ENCODE measurements around the gene WWP2. TPM values are rescaled to one million over a fixed set of nuclear protein-coding genes. Genes with fewer than 3 reads are reported as not detected.
"Not testable (repeated sequence)": the region's sequence is repeated elsewhere in the genome, so short reads cannot be mapped to it uniquely, and the experiment has no call there.

Gene WWP2
- polyA plus RNA-seq, 4 donors = 38.8 to 54.6 (median 45.8) TPM

- DNase-seq (ENCODE audit: low read depth in 4 of 4, low spot score in 2 of 4) = not testable (repeated sequence)
Measured at GRCh38 chr16:69791391-69791847, 29.3 kb downstream of the WWP2 start.

GRCh38 chr16:69793526-69793925 lies 31.4 kb downstream of the WWP2 start:
- DNase-seq (ENCODE audit: low read depth in 4 of 4, low spot score in 2 of 4) = no peak

DNA sequence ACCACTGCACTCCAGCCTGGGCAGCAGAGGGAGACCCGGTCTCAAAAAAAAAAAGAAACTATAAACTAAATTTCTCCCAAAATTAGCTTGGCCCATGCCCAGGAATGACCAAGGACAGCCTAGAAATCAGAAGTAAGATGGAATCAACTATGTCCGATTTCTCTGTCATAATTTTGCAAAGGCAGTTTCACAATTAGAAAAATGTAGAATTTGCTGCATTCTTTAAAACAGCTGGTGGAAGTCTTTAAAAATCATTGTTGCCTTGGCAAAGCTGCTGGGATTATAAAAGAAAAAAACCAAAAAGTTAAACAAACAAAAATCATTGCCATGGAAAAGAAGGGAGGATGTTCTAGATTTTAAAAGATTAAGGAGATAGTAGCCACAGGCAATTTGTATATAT lies 32.4 kb downstream of the WWP2 start:
- no peak for DNase-seq (ENCODE audit: low read depth in 4 of 4, low spot score in 2 of 4)

DNA sequence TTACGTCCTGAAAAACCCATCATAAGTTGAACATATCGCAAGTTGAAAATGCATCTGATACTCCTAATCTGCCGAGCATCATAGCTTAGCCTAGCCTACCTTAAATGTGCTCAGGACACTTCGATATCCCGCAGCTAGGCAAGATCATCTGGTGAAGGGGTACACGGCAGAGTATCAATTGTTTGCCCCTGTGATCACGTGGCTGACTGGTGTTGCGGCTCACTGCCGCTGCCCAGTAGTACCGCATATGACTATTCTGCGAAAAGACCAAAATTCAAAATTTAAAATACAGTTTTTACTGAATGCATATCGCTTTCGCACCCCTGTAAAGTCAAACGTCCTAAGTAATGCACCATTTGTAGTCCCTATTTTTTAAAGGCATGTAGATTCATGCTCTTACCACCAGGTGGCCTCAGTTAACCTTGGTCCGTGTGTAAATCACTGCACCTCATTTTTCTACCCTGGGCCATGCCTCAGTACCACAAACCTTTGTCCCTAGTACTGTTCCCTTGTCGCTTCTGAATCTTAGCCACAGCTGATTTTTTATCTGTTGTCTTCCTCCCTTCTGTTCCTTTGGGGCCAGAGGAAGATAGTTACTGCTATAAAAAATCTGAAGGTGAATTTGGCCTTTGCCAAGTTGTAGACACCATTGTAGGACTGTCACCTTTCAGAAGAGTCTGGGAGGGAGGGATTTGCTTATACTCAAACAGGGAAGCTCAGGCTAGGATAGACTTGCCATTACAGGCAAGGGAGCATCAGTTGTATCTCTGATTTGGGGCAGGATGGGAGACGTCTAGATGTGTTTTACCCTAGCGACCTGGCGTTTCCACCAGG lies 34.4 kb downstream of the WWP2 start:
- DNase-seq (ENCODE audit: low read depth in 4 of 4, low spot score in 2 of 4) = peak; percentile 34 to 72 (median 46)

- DNase-seq (ENCODE audit: low read depth in 4 of 4, low spot score in 2 of 4) = no peak
Measured at GRCh38 chr16:69798466-69798865, 36.3 kb downstream of the WWP2 start.

DNA sequence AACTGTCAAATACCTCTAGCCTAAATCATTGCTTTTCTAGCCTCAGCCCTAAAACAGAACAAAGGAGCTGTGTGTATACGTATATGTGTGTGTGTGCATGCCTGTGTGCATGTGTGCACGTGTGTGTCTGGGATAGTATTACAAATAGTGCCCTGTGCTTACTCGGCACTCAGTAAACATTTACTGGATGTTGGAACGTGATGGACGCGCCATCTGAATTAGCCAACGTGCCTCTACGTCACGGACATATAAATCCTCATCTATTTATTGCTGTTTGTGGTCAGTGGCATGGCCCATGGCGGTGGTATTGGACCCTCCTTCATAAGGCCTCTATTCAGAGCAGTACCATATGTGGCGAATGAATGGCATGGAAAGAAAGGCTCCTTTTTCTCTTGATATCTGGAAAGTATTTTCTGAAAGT lies 37.5 kb downstream of the WWP2 start:
- no peak for DNase-seq (ENCODE audit: low read depth in 4 of 4, low spot score in 2 of 4)

- DNase-seq (ENCODE audit: low read depth in 4 of 4, low spot score in 2 of 4) = no peak
Measured at GRCh38 chr16:69804297-69804696, 42.2 kb downstream of the WWP2 start.

- not testable (repeated sequence) for DNase-seq (ENCODE audit: low read depth in 4 of 4, low spot score in 2 of 4)
Measured at GRCh38 chr16:69806776-69807175, 44.6 kb downstream of the WWP2 start.

GRCh38 chr16:69812688-69813014 lies 50.5 kb downstream of the WWP2 start:
- no peak for DNase-seq (ENCODE audit: low read depth in 4 of 4, low spot score in 2 of 4)

- DNase-seq (ENCODE audit: low read depth in 4 of 4, low spot score in 2 of 4) = no peak
Measured at GRCh38 chr16:69814078-69814477, 51.9 kb downstream of the WWP2 start.

DNA sequence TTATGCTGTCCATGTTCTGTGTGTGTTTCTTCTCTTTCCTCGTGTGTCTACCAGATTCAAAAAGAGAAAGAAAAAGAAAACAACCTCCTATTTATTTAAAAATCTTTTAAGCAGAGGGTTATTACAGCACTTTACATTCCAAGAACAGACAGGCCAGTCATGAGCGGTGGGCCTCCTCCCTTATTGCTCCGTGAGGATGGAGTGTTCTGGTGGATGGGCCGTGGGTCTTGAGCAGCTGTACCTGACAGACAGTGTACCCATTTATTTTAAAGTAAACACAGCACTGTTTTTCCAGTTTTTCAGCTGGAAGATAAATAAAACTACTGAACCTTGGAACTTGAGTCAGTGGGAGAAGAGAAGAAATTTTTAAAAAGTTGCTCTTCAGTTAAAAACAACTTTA lies 52.4 kb downstream of the WWP2 start:
- no peak for DNase-seq (ENCODE audit: low read depth in 4 of 4, low spot score in 2 of 4)

DNA sequence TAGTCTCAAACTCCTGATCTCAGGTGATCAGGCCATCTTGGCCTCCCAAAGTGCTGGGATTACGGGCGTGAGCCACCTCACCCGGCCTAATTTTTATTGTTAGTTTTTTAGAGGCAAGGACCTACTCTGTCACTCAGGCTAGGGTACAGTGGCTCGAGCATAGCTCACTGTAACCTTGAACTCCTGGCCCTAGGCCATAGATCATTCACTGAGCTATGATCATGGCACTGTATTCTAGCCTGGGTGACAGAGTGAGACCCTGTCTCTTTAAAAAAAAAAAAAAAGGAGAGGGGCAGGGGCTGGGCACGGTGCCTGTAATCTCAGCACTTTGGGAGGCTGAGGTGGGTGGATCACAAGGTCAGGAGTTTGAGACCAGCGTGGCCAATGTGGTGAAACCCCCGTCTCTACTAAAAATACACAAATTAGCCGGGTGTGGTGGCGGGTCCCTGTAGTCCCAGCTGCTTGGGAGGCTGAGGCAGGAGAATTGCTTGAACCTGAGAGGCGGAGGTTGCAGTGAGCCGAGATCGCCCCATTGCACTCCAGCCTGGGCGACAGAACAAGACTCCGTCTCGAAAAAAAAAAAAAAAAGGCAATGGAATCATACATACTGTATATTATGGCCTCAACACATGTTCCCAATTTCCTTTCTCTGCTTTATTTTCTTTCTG lies 53.2 kb downstream of the WWP2 start:
- DNase-seq (ENCODE audit: low read depth in 4 of 4, low spot score in 2 of 4) = not testable (repeated sequence)

- no peak for DNase-seq (ENCODE audit: low read depth in 4 of 4, low spot score in 2 of 4)
Measured at GRCh38 chr16:69816996-69817395, 54.9 kb downstream of the WWP2 start.

- DNase-seq (ENCODE audit: low read depth in 4 of 4, low spot score in 2 of 4) = no peak
Measured at GRCh38 chr16:69818891-69819545, 56.9 kb downstream of the WWP2 start.

GRCh38 chr16:69820926-69821541 lies 58.9 kb downstream of the WWP2 start:
- no peak for DNase-seq (ENCODE audit: low read depth in 4 of 4, low spot score in 2 of 4)

DNA sequence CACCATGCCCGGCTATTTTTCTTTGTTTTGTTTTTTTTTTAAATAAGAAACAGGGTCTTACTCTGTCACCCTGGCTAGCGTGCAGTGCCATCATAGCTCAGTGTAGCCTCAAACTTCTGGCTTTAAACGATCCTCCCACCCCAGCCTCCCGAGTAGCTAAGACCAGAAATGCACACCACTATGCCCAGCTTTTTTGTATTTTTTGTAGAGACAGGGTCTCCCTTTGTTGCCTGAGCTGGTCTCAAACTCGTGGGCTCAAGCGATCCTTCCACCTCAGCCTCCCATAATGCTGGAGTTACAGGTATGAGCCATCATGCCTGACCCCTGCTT lies 59.7 kb downstream of the WWP2 start:
- no peak for DNase-seq (ENCODE audit: low read depth in 4 of 4, low spot score in 2 of 4)

DNA sequence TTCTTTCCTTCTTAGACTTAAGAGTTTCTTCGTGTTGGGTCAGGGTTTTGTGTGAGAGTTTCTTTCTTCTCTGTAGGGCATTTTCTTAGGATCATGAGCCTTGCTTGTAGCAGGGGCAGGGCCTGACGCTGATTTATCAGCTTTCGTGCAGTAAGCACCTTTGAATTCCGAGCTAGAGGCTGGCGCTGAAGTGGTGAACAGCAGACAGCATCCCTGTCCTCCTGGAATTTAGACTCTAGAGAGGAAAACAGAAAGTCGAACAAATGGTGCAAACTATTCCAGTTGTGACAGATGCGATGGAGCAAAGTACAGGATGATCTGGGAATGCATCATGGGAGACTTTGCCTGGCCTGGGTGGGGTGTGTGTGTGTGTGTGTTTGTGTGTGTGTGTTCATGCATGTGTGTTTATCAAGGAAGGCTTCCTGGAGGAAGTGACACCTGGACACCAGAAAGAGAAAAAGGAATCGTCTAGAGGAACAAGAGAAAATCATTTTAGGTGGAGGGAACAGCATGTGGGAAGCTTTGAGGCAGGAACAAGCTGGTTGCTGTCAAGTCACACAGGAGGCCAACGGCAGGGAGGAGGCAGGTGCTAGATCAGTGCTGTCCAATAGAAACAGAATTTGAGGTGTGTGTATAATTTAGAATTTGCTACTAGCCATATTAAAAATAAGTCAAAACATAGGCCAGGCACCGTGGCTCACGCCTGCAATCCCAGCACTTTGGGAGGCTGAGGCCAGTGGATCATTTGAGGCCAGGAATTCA lies 60.2 kb downstream of the WWP2 start:
- no peak for DNase-seq (ENCODE audit: low read depth in 4 of 4, low spot score in 2 of 4)

- DNase-seq (ENCODE audit: low read depth in 4 of 4, low spot score in 2 of 4) = no peak
Measured at GRCh38 chr16:69823831-69824563, 61.9 kb downstream of the WWP2 start.

GRCh38 chr16:69824564-69825142 lies 62.5 kb downstream of the WWP2 start:
- DNase-seq (ENCODE audit: low read depth in 4 of 4, low spot score in 2 of 4) = not testable (repeated sequence)

Data from left renal cortex interstitium (tissue), 4 donors.